ENCODE results near the gene SLAIN2.

DNA sequence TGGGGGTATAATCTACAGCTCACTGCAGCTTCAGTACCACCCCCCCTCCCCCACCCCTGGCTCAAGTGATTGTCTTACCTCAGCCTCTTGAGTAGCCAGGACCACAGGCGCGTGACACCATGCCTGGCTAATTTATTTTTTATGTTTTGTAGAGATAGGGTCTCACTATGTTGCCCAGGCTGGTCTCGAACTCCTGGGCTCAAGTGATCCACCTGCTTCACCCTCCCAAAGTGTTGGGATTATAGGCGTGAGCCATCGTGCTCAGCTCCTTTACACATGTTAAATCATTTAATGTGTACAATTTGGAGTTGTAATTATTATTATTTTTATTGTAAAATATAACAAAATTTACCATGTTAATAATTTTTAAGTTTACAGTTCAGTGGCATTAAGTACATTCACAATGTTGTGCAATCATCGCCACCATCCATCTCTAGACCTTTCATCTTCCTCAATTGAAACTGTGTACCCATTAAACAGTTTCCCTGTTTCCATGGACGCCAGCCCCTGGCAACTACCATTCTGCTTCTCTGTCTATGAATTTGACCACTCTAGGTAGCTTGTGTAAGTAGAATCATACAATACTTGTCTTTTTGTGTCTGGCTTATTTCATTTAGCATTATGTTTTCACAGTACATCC is 6.1 kb downstream of the SLAIN2 start:
- no peak for TF ChIP-seq CTCF (IDR thresholded peaks at IDR 0.05)
- TF ChIP-seq POLR2A (IDR thresholded peaks at IDR 0.05) = no peak
